ENCODE measurements around the gene VIPR2. TPM values are rescaled to one million over a fixed set of nuclear protein-coding genes. Genes with fewer than 3 reads are reported as not detected.

Gene VIPR2
- total and polyA plus RNA-seq, 11 donors: 3.3 to 27.0 (median 18.5) TPM

DNA sequence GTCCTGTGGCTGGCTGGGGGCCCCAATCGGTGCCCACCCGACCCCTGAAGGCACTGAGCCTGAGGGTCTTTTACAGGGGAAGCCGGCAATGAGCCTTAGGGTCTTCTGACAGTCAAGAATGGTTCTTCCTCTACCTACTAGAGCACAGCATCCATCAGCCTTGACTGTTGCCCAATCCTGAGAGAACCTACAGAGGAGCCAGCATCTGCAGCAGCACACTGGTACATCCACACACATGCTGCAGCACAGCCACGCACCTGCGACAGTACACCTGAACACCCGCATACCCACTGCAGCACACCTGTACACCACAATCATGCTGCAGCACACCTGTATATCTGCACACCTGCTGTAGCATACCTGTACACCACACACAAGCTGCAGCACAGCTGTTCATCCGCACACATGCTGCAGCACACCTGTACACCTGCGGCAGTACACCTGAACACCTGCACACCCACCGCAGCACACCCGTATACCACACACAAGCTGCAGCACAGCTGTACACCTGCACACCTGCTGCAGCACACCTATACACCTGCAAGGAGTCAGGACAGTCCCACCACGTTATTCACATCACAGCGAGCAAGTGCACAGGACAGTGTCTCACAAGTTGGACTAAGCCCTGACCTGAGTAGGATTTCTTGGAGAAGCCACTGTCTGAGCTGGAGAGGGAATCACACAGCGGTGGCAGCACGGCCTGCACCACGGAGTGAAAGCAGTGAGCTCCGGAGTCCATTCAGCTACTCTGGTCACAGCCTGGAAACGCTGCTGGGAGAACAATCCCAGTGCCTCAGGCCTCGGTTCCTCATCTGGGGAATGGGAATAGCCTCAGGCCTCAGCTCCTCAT is 56.4 kb downstream of the VIPR2 start:
- Histone ChIP-seq H3K4me1 (peaks cover 0 to 42% (median 13%) of the 10 kb centered on the region in 12 donors), H3K27ac (no peak overlapping the region), H3K27me3 (no peaks in the 10 kb centered on the region), H3K4me3 (no peak overlapping the region), H3K9me3 (no peaks in the 10 kb centered on the region), H3K36me3 (peaks cover 0 to 2% (median 0%) of the 10 kb centered on the region in 9 donors)
- intact Hi-C loops (cut with DNase I): no loop called here
- WGBS, 4 donors: 89 to 92% (median 90%) methylated on average over 13 to 18 of the region's 18 CpGs
- TF ChIP-seq, protein P1, sequence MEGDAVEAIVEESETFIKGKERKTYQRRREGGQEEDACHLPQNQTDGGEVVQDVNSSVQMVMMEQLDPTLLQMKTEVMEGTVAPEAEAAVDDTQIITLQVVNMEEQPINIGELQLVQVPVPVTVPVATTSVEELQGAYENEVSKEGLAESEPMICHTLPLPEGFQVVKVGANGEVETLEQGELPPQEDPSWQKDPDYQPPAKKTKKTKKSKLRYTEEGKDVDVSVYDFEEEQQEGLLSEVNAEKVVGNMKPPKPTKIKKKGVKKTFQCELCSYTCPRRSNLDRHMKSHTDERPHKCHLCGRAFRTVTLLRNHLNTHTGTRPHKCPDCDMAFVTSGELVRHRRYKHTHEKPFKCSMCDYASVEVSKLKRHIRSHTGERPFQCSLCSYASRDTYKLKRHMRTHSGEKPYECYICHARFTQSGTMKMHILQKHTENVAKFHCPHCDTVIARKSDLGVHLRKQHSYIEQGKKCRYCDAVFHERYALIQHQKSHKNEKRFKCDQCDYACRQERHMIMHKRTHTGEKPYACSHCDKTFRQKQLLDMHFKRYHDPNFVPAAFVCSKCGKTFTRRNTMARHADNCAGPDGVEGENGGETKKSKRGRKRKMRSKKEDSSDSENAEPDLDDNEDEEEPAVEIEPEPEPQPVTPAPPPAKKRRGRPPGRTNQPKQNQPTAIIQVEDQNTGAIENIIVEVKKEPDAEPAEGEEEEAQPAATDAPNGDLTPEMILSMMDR (IDR thresholded peaks at IDR 0.05): no peak
- no peak for TF ChIP-seq POLR2A (IDR thresholded peaks at IDR 0.05)
- peak in 1 of 4 donors; percentile 1 for ATAC-seq
- DNase-seq: peak in 1 of 5 donors; percentile 5

DNA sequence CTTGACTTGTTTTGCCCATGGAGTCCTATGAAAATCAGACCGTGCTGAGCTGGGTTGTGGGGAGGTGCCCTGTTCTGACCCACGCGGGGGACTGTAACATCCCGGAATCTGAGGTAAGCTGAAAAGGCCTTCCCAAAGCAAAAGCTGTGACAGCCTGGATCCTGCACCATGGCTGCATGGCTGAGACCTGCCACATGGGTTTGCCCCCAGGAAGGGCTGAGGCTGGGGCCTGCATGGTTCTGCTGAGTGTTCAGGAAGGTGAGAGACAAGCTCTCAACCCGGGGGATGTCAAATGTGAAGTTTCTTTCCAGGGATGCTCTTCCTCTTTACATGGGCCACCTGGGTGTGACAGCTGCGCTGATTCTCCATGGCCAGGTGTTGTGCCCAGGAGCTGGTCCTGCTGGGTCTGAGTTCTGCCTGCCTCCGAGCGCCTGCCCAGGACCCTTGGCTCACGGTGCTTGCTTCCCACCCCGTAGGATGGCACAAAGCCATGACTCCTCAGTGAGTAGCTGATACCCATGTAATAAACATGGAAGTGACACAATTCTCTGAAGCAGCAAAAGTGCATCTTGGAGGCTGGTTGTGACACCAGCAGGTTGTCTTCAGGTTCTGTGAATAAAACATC is 58.3 kb downstream of the VIPR2 start:
- H3K36me3 ChIP-seq: peaks cover 0 to 2% (median 0%) of the 10 kb centered on the region in 9 donors
- ATAC-seq: no peak

DNA sequence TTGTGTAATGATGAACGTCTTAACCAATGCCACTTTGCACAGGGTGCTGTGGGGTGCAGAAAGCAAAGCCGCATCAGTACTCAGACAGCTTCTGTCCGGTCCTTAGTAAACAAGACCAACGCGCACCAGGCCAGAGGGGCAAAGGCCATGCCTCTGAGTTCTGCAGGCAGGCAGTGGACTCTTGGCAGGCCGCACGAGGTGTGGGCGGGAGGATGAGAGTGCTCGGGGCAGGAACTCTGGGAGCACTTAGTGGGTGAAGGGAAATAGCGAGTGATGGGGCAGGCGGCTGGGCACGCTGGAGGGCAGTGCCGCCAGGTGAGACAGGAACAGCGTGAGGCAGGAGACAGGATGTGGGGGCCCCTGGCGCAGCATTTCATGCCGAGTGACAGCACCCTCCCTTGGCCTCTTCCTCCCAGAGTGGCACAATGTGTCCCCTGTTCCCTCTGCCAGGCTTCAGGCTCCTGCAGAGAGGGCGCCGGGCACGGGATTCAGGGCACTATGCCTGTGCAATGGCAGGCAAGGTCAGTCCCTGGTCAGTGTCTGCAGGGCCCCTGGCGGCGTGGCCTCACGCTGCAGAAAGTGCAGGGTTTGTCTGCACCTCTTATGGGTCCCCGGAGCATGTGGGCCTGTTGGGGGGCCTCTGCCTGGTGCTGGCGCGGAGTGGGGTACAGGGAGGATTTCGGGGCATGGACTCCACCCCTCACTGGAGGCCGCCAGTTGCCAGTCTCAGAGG is 60.4 kb downstream of the VIPR2 start:
- no peak for TF ChIP-seq POLR2A (IDR thresholded peaks at IDR 0.05)
- TF ChIP-seq, protein P1 (IDR thresholded peaks at IDR 0.05): peak in 3 of 12 donors; percentile 8 to 17 (median 12)
- intact Hi-C loops (cut with DNase I): no loop called here
- peaks cover 0 to 37% (median 12%) of the 10 kb centered on the region in 12 donors for H3K4me1 ChIP-seq
- peak in 4 of 5 donors; percentile 38 to 77 (median 73) for DNase-seq
- 61 to 71% (median 70%) methylated on average over 22 to 27 of the region's 27 CpGs for WGBS, 4 donors
- peak; percentile 90 to 96 (median 94) for ATAC-seq
- no peaks in the 10 kb centered on the region for H3K27me3 ChIP-seq
- no peaks in the 10 kb centered on the region for H3K9me3 ChIP-seq
- H3K4me3 ChIP-seq: no peak overlapping the region
- peak overlapping the region in 10 of 12 donors; percentile 1 to 79 (median 68) for H3K27ac ChIP-seq
- peaks cover 0 to 2% (median 0%) of the 10 kb centered on the region in 9 donors for H3K36me3 ChIP-seq

More for the DNA sequence above, 58.3 kb downstream of the VIPR2 start:
- peak in 3 of 5 donors; percentile 4 to 35 (median 14) for DNase-seq
- intact Hi-C loops (cut with DNase I): no loop called here
- 74 to 82% (median 78%) methylated on average over 8 to 10 of the region's 10 CpGs for whole genome bisulfite sequencing, 4 donors
- TF ChIP-seq, protein P1 (IDR thresholded peaks at IDR 0.05): no peak
- TF ChIP-seq POLR2A (IDR thresholded peaks at IDR 0.05): no peak
- no peaks in the 10 kb centered on the region for H3K9me3 ChIP-seq
- H3K4me3 ChIP-seq: no peak overlapping the region
- H3K4me1 ChIP-seq: peaks cover 0 to 41% (median 12%) of the 10 kb centered on the region in 12 donors
- peak overlapping the region in 2 of 12 donors; percentile 24 to 79 for H3K27ac ChIP-seq
- no peaks in the 10 kb centered on the region for H3K27me3 ChIP-seq
